Gastrocnemius medialis (tissue), 4 donors: Measurements from ENCODE around the gene LRRC75A. TPM values are rescaled to one million over a fixed set of nuclear protein-coding genes. Genes with fewer than 3 reads are reported as not detected.

Source experiments
- ATAC-seq, 2 donors: fragments of 150-250 bp; one replicate each; pipeline ENCODE4 v1.9.1; 2016
- DNase-seq, 2 donors: peaks; one replicate each; pipeline ENCODE4 v3.0.0-alpha.2; 2019
- H3K27ac ChIP-seq, 4 donors: fragments of 200-600 bp; sonication (generic); 1 replicate in 1 of 4; 2 replicates in 3 of 4; pipeline ENCODE4 v1.5.1; 2016 to 2018; ENCODE audit warnings: mild to moderate bottlenecking in 2 of 4, moderate library complexity in 1 of 4
- H3K27me3 ChIP-seq, 3 donors: fragments of 200-600 bp; sonication (generic) in 2 of 3; 1 replicate in 1 of 3; 2 replicates in 2 of 3; pipeline versions ENCODE4 v1.5.1 to v1.6.0; 2016 to 2019; ENCODE audit warnings: mild to moderate bottlenecking in 1 of 3, moderate library complexity in 1 of 3
- H3K36me3 ChIP-seq, 2 donors: fragments of 200-600 bp; sonication (generic) in 1 of 2; one replicate each; pipeline ENCODE4 v1.5.1; 2017 to 2018
- H3K4me1 ChIP-seq, 2 donors: fragments of 200-600 bp; sonication (generic) in 1 of 2; one replicate each; pipeline ENCODE4 v1.5.1; 2016 to 2017; ENCODE audit warnings: mild to moderate bottlenecking in 2 of 2
- H3K4me3 ChIP-seq, 4 donors: fragments of 200-600 bp; sonication (generic) in 3 of 4; 1 replicate in 1 of 4; 2 replicates in 3 of 4; pipeline ENCODE4 v1.5.1; 2016 to 2019; ENCODE audit warnings: mild to moderate bottlenecking in 2 of 4
- H3K9me3 ChIP-seq, 3 donors: fragments of 200-600 bp; sonication (generic) in 2 of 3; 1 replicate in 1 of 3; 2 replicates in 2 of 3; pipeline ENCODE4 v1.5.1; 2016 to 2019
- CTCF ChIP-seq, 5 experiments: fragments of 450-650 bp in 3 of 5; fragments of 200-600 bp in 2 of 5; sonication (generic) in 2 of 5; IDR thresholded peaks in 4 of 5; conservative IDR thresholded peaks in 1 of 5; 1 replicate in 4 of 5; 2 replicates in 1 of 5; pipeline ENCODE4 v1.5.1; 2016 to 2019; ENCODE audit warnings: antibody characterized with exemption in 5 of 5, mild to moderate bottlenecking in 3 of 5, moderate library complexity in 3 of 5
- POLR2A ChIP-seq, 2 donors: fragments of 450-650 bp; IDR thresholded peaks; one replicate each; pipeline ENCODE4 v1.6.1; 2017; ENCODE audit warnings: antibody characterized with exemption in 2 of 2, mild to moderate bottlenecking in 2 of 2, moderate library complexity in 2 of 2
- in situ Hi-C, 4 donors: fragments of 200-750 bp; cut with MboI; loops; one replicate each; pipeline versions ENCODE4 v1.15.0 to v1.8.0; 2017; ENCODE audit warnings: low sequenced_read_pairs in 4 of 4
- intact Hi-C: fragments of 100-400 bp; cut with DNase I; formaldehyde crosslinking; loops from one replicate; pipeline ENCODE4 v1.15.1; 2023; ENCODE audit warnings: low total_unique reads
- total RNA-seq, 4 donors: library from RNA; depleted of rRNA; stranded (reverse); fragments of >200 nt; gene quantifications; one replicate each; pipeline versions ENCODE4 v1.1.0 to v1.2.3, GENCODE V29; 2016

Gene LRRC75A
- total RNA-seq, 4 donors from 2014 or later: 0.34 to 0.80 TPM; not detected in 2

DNA sequence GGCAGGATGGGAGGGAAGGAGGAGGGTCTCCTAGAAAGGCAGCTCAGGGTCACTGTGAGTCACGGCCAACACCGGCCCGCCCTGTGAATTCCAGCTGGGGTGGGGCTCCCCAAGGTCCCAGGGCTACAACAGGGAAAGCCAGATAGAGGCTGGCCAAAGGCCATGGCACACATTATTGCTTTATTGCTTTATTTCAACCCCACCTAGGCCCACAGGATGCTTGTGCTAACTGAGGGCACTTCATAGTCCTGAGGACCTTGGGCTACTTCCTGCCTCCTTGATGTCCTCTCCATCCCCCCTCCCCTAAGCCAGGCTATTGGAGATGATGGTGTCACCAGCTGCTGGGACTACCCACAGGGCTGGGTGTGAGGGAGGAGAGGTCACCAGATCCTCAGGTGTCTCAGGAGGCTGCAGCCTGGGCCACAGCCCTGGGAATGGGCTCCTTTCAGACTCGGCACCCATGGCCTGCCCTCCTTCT, 26.1 kb downstream of the LRRC75A start:
- Histone ChIP-seq H3K4me1 (peaks cover 7 to 15% of the 10 kb centered on the region in 2 donors), H3K27me3 (peaks cover 0 to 2% (median under 1%) of the 10 kb centered on the region in 3 donors), H3K27ac (no peak overlapping the region), H3K36me3 (no peaks in the 10 kb centered on the region), H3K9me3 (no peaks in the 10 kb centered on the region), H3K4me3 (no peak overlapping the region)
- no peak for TF ChIP-seq POLR2A (IDR thresholded peaks at IDR 0.05)
- TF ChIP-seq CTCF (IDR thresholded peaks at IDR 0.05 in 4 of 5, conservative IDR thresholded peaks at IDR 0.05 in 1 of 5): no peak
- DNase-seq (no peak), ATAC-seq (no peak)
- in situ Hi-C loops: no loop called here
- intact Hi-C loops: no loop called here

GRCh38 chr17:16465052-16465312, 27.0 kb downstream of the LRRC75A start:
- H3K27ac ChIP-seq: no peak overlapping the region
- in situ Hi-C loops: no loop called here
- TF ChIP-seq POLR2A (IDR thresholded peaks at IDR 0.05) (no peak), CTCF (IDR thresholded peaks at IDR 0.05 in 4 of 5, conservative IDR thresholded peaks at IDR 0.05 in 1 of 5) (no peak)

GRCh38 chr17:16464303-16465051, 27.5 kb downstream of the LRRC75A start:
- no peaks in the 10 kb centered on the region for H3K36me3 ChIP-seq
- H3K4me3 ChIP-seq: no peak overlapping the region
- no peaks in the 10 kb centered on the region for H3K9me3 ChIP-seq
- H3K27ac ChIP-seq: no peak overlapping the region
- no peaks in the 10 kb centered on the region for H3K27me3 ChIP-seq
- no peak for TF ChIP-seq CTCF (IDR thresholded peaks at IDR 0.05 in 4 of 5, conservative IDR thresholded peaks at IDR 0.05 in 1 of 5)
- no peak for TF ChIP-seq POLR2A (IDR thresholded peaks at IDR 0.05)
- intact Hi-C loops: no loop called here
- ATAC-seq: no peak
- no peak for DNase-seq
- in situ Hi-C loops: no loop called here
- H3K4me1 ChIP-seq: peaks cover 0 to 4% of the 10 kb centered on the region in 2 donors

More at GRCh38 chr17:16465052-16465312, 27.0 kb downstream of the LRRC75A start:
- Histone ChIP-seq H3K4me3 (no peak overlapping the region), H3K27me3 (no peaks in the 10 kb centered on the region), H3K9me3 (no peaks in the 10 kb centered on the region), H3K36me3 (no peaks in the 10 kb centered on the region), H3K4me1 (peaks cover 1 to 9% of the 10 kb centered on the region in 2 donors)
- intact Hi-C loops: no loop called here
- ATAC-seq: no peak
- no peak for DNase-seq

- Histone ChIP-seq H3K27me3 (no peaks in the 10 kb centered on the region), H3K9me3 (no peaks in the 10 kb centered on the region), H3K36me3 (no peaks in the 10 kb centered on the region), H3K4me1 (peaks cover 0 to 3% of the 10 kb centered on the region in 2 donors), H3K27ac (no peak overlapping the region), H3K4me3 (no peak overlapping the region)
- DNase-seq (no peak), ATAC-seq (peak in 1 of 2 donors; percentile 31)
- TF ChIP-seq CTCF (IDR thresholded peaks at IDR 0.05 in 4 of 5, conservative IDR thresholded peaks at IDR 0.05 in 1 of 5) (no peak), POLR2A (IDR thresholded peaks at IDR 0.05) (no peak)
- in situ Hi-C loops (no loop called here), intact Hi-C loops (no loop called here)
Observed at GRCh38 chr17:16463358-16464302, 28.4 kb downstream of the LRRC75A start.
